NOMO-1 treated with DMSO at 0.1 percent for 48 hours (cell line): ENCODE data around the gene PAPPA2.

ENCODE experiments used
- DNase-seq: peaks from one replicate; lab custom pipeline; 2025; ENCODE audit not compliant: unreplicated experiment; lab: John Stamatoyannopoulos, UW

PAPPA2 gene

GRCh38 chr1:176847052-176847451 lies 384.1 kb downstream of the PAPPA2 start:
- DNase-seq: no peak

GRCh38 chr1:176849281-176849680 lies 386.3 kb downstream of the PAPPA2 start:
- no peak for DNase-seq

GRCh38 chr1:176850871-176851270 lies 387.9 kb downstream of the PAPPA2 start:
- DNase-seq: no peak

GRCh38 chr1:176852124-176852523 lies 389.1 kb downstream of the PAPPA2 start:
- DNase-seq: no peak

- no peak for DNase-seq
Measured at GRCh38 chr1:176853503-176853902, 390.5 kb downstream of the PAPPA2 start.

- DNase-seq: no peak
Measured at GRCh38 chr1:176854121-176854520, 391.1 kb downstream of the PAPPA2 start.

- no peak for DNase-seq
Measured at GRCh38 chr1:176854758-176855745, 392.1 kb downstream of the PAPPA2 start.

- no peak for DNase-seq
Measured at GRCh38 chr1:176857632-176858031, 394.7 kb downstream of the PAPPA2 start.

- DNase-seq: no peak
Measured at GRCh38 chr1:176858433-176858916, 395.5 kb downstream of the PAPPA2 start.

- no peak for DNase-seq
Measured at GRCh38 chr1:176863613-176864012, 400.6 kb downstream of the PAPPA2 start.

- DNase-seq: no peak
Measured at GRCh38 chr1:176864211-176864610, 401.2 kb downstream of the PAPPA2 start.

- DNase-seq: no peak
Measured at GRCh38 chr1:176866011-176866714, 403.2 kb downstream of the PAPPA2 start.

- no peak for DNase-seq
Measured at GRCh38 chr1:176869577-176869976, 406.6 kb downstream of the PAPPA2 start.

- DNase-seq: no peak
Measured at GRCh38 chr1:176876966-176877515, 414.1 kb downstream of the PAPPA2 start.

GRCh38 chr1:176877557-176877956 lies 414.6 kb downstream of the PAPPA2 start:
- no peak for DNase-seq

- DNase-seq: no peak
Measured at GRCh38 chr1:176878750-176879536, 416.0 kb downstream of the PAPPA2 start.

GRCh38 chr1:176879784-176880620 lies 417.0 kb downstream of the PAPPA2 start:
- DNase-seq: no peak

- DNase-seq: peak; percentile 12
Measured at GRCh38 chr1:176880955-176881595, 418.1 kb downstream of the PAPPA2 start.

- DNase-seq: no peak
Measured at GRCh38 chr1:176884286-176884685, 421.3 kb downstream of the PAPPA2 start.
